Aorta (tissue), 5 donors: ENCODE results near the gene ART5. TPM values are rescaled to one million over a fixed set of nuclear protein-coding genes. Genes with fewer than 3 reads are reported as not detected.

ENCODE experiments used
- ATAC-seq: fragments of 200-7000 bp; cut with Tn5 transposase; one replicate; pipeline ENCODE4 v1.9.1; 2022; ENCODE audit warnings: moderate library complexity; ENCODE audit not compliant: low FRiP score
- DNase-seq, 2 donors: peaks; one replicate each; pipeline ENCODE4 v3.0.0-alpha.2; 2020
- H3K27ac ChIP-seq, 2 donors: one replicate each; pipeline ENCODE4 v1.5.1; 2013; ENCODE audit warnings: low read length in 2 of 2, mild to moderate bottlenecking in 2 of 2, moderate library complexity in 2 of 2, control low read depth in 1 of 2, inconsistent platforms in 1 of 2, low read depth in 1 of 2
- H3K27me3 ChIP-seq, 2 donors: one replicate each; pipeline ENCODE4 v1.6.1; 2013; ENCODE audit warnings: control low read depth in 1 of 2, low read length in 1 of 2, mild to moderate bottlenecking in 1 of 2, moderate library complexity in 1 of 2; ENCODE audit not compliant: insufficient read depth in 2 of 2, control insufficient read depth in 1 of 2
- H3K36me3 ChIP-seq, 2 donors: one replicate each; pipeline ENCODE4 v1.6.1; 2013; ENCODE audit warnings: control low read depth in 1 of 2, low read length in 1 of 2, mild to moderate bottlenecking in 1 of 2; ENCODE audit not compliant: insufficient read depth in 2 of 2, control insufficient read depth in 1 of 2
- H3K4me1 ChIP-seq, 2 donors: one replicate each; pipeline ENCODE4 v1.6.1; 2013; ENCODE audit warnings: low read length in 2 of 2, control low read depth in 1 of 2, mild to moderate bottlenecking in 1 of 2, moderate library complexity in 1 of 2; ENCODE audit not compliant: insufficient read depth in 2 of 2, control insufficient read depth in 1 of 2
- H3K4me3 ChIP-seq, 2 donors: one replicate each; pipeline ENCODE4 v1.5.1; 2013; ENCODE audit warnings: low read length in 2 of 2, control low read depth in 1 of 2, mild to moderate bottlenecking in 1 of 2
- H3K9me3 ChIP-seq: one replicate; pipeline ENCODE4 v1.6.1; 2013; ENCODE audit warnings: mild to moderate bottlenecking, low read length; ENCODE audit not compliant: control insufficient read depth
- WGBS, 2 donors: extraction: QIAGEN DNeasy Blood & Tissue Kit; methylation state at CpG; one replicate each; pipeline ENCODE4 v1.1.7; 2013; 5-methylcytosine and 5-hydroxymethylcytosine counted together
- intact Hi-C, 2 donors: fragments of 100-400 bp; cut with DNase I; formaldehyde crosslinking; loops; one replicate each; pipeline versions ENCODE4 v1.14.2 to v1.15.0; 2022
- polyA plus RNA-seq, 2 donors: library from polyadenylated mRNA; stranded (reverse); fragments of 200-250 nt; gene quantifications; one replicate each; pipeline ENCODE4 v1.2.3, GENCODE V29; 2013
- total RNA-seq, 2 donors: library from RNA; stranded (reverse); fragmentation: NEBNext Ultra II Directional; extraction: Animal tissue kit (Norgen Biotek cat#: 25700); gene quantifications; one replicate each; pipeline ENCODE4 v1.2.1, GENCODE V29; 2021
- donor health status: healthy with polysubstance abuse.
- donor health status: Bipolar disorder and iron deficiency.
- donor health status: DM: no; HTN: no; CAD: no.
- donor health status: DM: no; HTN: no; CAD: no.
- donor health status: DM: yes; HTN: yes; CAD: no.

The ART5 gene
- total and polyA plus RNA-seq, 4 donors: not detected

GRCh38 chr11:3632070-3632660 lies 9.6 kb downstream of the ART5 start:
- ATAC-seq (no peak), DNase-seq (peak in 1 of 2 donors; percentile 6)
- WGBS, 2 donors: 94 to 95% methylated on average over 5 of the region's 5 CpGs
- H3K9me3 ChIP-seq: no peaks in the 10 kb centered on the region
- no peak overlapping the region for H3K4me3 ChIP-seq
- intact Hi-C loops: no loop called here
- H3K27me3 ChIP-seq: no peaks in the 10 kb centered on the region
- H3K27ac ChIP-seq: no peak overlapping the region
- H3K36me3 ChIP-seq: no peaks in the 10 kb centered on the region
- no peaks in the 10 kb centered on the region for H3K4me1 ChIP-seq

- Histone ChIP-seq H3K4me3 (no peak overlapping the region), H3K36me3 (no peaks in the 10 kb centered on the region), H3K9me3 (no peaks in the 10 kb centered on the region), H3K4me1 (no peaks in the 10 kb centered on the region), H3K27me3 (no peaks in the 10 kb centered on the region), H3K27ac (no peak overlapping the region)
- WGBS, 2 donors: 84 to 93% methylated on average over 4 of the region's 4 CpGs
- intact Hi-C loops: no loop called here
- no peak for DNase-seq
- ATAC-seq: no peak
Measured at GRCh38 chr11:3631331-3631730, 10.5 kb downstream of the ART5 start.

GRCh38 chr11:3627291-3627690 lies 14.5 kb downstream of the ART5 start:
- Histone ChIP-seq H3K4me1 (no peaks in the 10 kb centered on the region), H3K36me3 (no peaks in the 10 kb centered on the region), H3K9me3 (no peaks in the 10 kb centered on the region), H3K4me3 (no peak overlapping the region), H3K27me3 (no peaks in the 10 kb centered on the region), H3K27ac (no peak overlapping the region)
- intact Hi-C loops: no loop called here
- WGBS, 2 donors: 95 to 97% methylated on average over 1 of the region's 1 CpG
- DNase-seq: peak in 1 of 2 donors; percentile 33
- ATAC-seq: no peak

- DNase-seq (peak; percentile 79 to 90), ATAC-seq (no peak)
- Histone ChIP-seq H3K36me3 (no peaks in the 10 kb centered on the region), H3K4me1 (no peaks in the 10 kb centered on the region), H3K9me3 (no peaks in the 10 kb centered on the region), H3K27me3 (no peaks in the 10 kb centered on the region), H3K27ac (no peak overlapping the region), H3K4me3 (no peak overlapping the region)
- intact Hi-C loops: no loop called here
- 86 to 89% methylated on average over 23 of the region's 23 CpGs for WGBS, 2 donors
Measured at GRCh38 chr11:3626250-3626960, 15.4 kb downstream of the ART5 start.

GRCh38 chr11:3623767-3624458 lies 17.9 kb downstream of the ART5 start:
- Histone ChIP-seq H3K27me3 (no peaks in the 10 kb centered on the region), H3K9me3 (no peaks in the 10 kb centered on the region), H3K4me3 (no peak overlapping the region), H3K27ac (no peak overlapping the region), H3K4me1 (no peaks in the 10 kb centered on the region), H3K36me3 (no peaks in the 10 kb centered on the region)
- WGBS, 2 donors: 60 to 66% methylated on average over 8 of the region's 8 CpGs
- peak in 1 of 2 donors; percentile 21 for DNase-seq
- ATAC-seq: no peak
- intact Hi-C loops: no loop called here

- Histone ChIP-seq H3K4me3 (no peak overlapping the region), H3K36me3 (no peaks in the 10 kb centered on the region), H3K4me1 (no peaks in the 10 kb centered on the region), H3K27ac (no peak overlapping the region), H3K27me3 (no peaks in the 10 kb centered on the region), H3K9me3 (no peaks in the 10 kb centered on the region)
- no peak for ATAC-seq
- intact Hi-C loops: no loop called here
- DNase-seq: peak in 1 of 2 donors; percentile 26
- WGBS, 2 donors: 95 to 97% methylated on average over 5 of the region's 5 CpGs
Measured at GRCh38 chr11:3623121-3623520, 18.7 kb downstream of the ART5 start.

- Histone ChIP-seq H3K9me3 (no peaks in the 10 kb centered on the region), H3K36me3 (no peaks in the 10 kb centered on the region), H3K27me3 (no peaks in the 10 kb centered on the region), H3K4me1 (no peaks in the 10 kb centered on the region), H3K4me3 (no peak overlapping the region), H3K27ac (no peak overlapping the region)
- WGBS, 2 donors: 75 to 78% methylated on average over 4 of the region's 4 CpGs
- no peak for ATAC-seq
- DNase-seq: peak in 1 of 2 donors; percentile 24
- intact Hi-C loops: no loop called here
Measured at GRCh38 chr11:3622521-3622920, 19.3 kb downstream of the ART5 start.

GRCh38 chr11:3617990-3618389 lies 23.8 kb downstream of the ART5 start:
- WGBS, 2 donors: 85 to 87% methylated on average over 8 of the region's 8 CpGs
- H3K27ac ChIP-seq: no peak overlapping the region
- H3K36me3 ChIP-seq: no peaks in the 10 kb centered on the region
- ATAC-seq (no peak), DNase-seq (peak in 1 of 2 donors; percentile 9)
- intact Hi-C loops: no loop called here
- no peaks in the 10 kb centered on the region for H3K9me3 ChIP-seq
- H3K4me3 ChIP-seq: no peak overlapping the region
- no peaks in the 10 kb centered on the region for H3K27me3 ChIP-seq
- H3K4me1 ChIP-seq: no peaks in the 10 kb centered on the region
